ENCODE data around the gene MED27. TPM values are rescaled to one million over a fixed set of nuclear protein-coding genes. Genes with fewer than 3 reads are reported as not detected.

MED27 gene
- total and polyA plus RNA-seq, 10 of the 15 experiments (the other 5 are each of a cell fraction or from before 2014, with no cell fraction given), result 20.3 to 50.3 (median 35.5) TPM

DNA sequence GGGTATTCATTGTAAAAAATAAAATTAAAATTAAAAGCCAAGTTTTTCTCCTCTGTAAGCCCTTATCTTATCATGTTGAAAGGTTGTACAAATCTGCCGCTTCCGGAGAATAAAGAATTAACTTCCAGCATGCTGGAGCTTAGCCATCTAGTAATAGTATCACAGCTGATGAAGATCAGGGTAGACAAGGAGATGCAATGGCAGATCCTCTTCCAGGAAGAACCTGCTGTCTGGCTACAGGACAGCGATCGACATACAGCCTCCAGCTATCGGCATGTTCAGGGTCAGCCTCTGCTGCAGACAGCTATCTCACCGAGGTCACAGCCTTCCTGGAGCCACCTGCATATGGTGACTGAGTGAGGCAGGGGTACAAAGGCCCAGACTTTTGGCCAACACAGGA, 82.6 kb downstream of the MED27 start:
- ATAC-seq (no peak), FAIRE-seq (no peak), DNase-seq (ENCODE audit: low read depth, low spot score) (no peak)
- RAD21 ChIA-PET (ENCODE audit: unreplicated experiment), result no interaction called here
- SMC1A ChIA-PET (ENCODE audit: uncharacterized antibody, unreplicated experiment), result interaction anchor here (0.5 kb wide), 1 partner anchor 386 kb away, joined by 3 read pairs; no protein-coding TSS in a partner anchor
- H4K20me1 ChIP-seq (ENCODE audit: control insufficient read depth, insufficient read depth), result no peaks in the 10 kb centered on the region; the same call in 1 of the 2 replicates
- peaks cover 3% of the 10 kb centered on the region; the same call in 1 of the 3 replicates for H3K9me3 ChIP-seq (replicated peaks; ENCODE audit: control insufficient read depth, insufficient read depth, low read length)
- no peak overlapping the region for H3K9ac ChIP-seq (ENCODE audit: control insufficient read depth, insufficient read depth, low read length)
- no peak overlapping the region for H3K4me2 ChIP-seq (ENCODE audit: control insufficient read depth, insufficient read depth)
- peaks cover 10% of the 10 kb centered on the region; the same call in 1 of the 2 replicates for H3K4me1 ChIP-seq (ENCODE audit: control insufficient read depth, insufficient read depth, low read length)
- in situ Hi-C loops (cut with MboI), result no loop called here
- TF ChIP-seq, protein P1, sequence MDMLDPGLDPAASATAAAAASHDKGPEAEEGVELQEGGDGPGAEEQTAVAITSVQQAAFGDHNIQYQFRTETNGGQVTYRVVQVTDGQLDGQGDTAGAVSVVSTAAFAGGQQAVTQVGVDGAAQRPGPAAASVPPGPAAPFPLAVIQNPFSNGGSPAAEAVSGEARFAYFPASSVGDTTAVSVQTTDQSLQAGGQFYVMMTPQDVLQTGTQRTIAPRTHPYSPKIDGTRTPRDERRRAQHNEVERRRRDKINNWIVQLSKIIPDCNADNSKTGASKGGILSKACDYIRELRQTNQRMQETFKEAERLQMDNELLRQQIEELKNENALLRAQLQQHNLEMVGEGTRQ (IDR thresholded peaks at IDR 0.05; ENCODE audit: borderline replicate concordance, low read depth, low read length), result no peak
- TF ChIP-seq MYC (IDR thresholded peaks at IDR 0.05; ENCODE audit: insufficient read depth, insufficient read length, insufficient replicate concordance, low read length, severe bottlenecking), result no peak
- TF ChIP-seq TARDBP (IDR thresholded peaks at IDR 0.05; ENCODE audit: borderline replicate concordance), result no peak
- TF ChIP-seq MTA3 (IDR thresholded peaks at IDR 0.05; ENCODE audit: borderline replicate concordance, low read length), result no peak
- no peaks in the 10 kb centered on the region for H3K79me2 ChIP-seq (ENCODE audit: control insufficient read depth, insufficient read depth, low read length)
- H3K4me3 ChIP-seq, result no peak overlapping the region
- WGBS (ENCODE audit: insufficient coverage, insufficient replicate concordance, low lambda C conversion rate, missing lambda C conversion rate), result 90% methylated on average over 6 of the region's 6 CpGs
- BruUV-seq (replicated peaks), result no TSS peak
- H3K27me3 ChIP-seq (replicated peaks in 1 of 2; ENCODE audit: control insufficient read depth in 2 of 2, insufficient read depth in 2 of 2, low read length in 1 of 2), result no peaks in the 10 kb centered on the region
- CTCF ChIA-PET, result no interaction called here
- POLR2A ChIA-PET, result no interaction called here
- H3K36me3 ChIP-seq (ENCODE audit: control insufficient read depth in 2 of 2, insufficient read depth in 2 of 2, low read length in 1 of 2), result no peaks in the 10 kb centered on the region
- H3K27ac ChIP-seq (ENCODE audit: control insufficient read depth, insufficient read depth), result no peak overlapping the region
- intact Hi-C loops (cut with micrococcal nuclease; ENCODE audit: unreplicated experiment), result no loop called here
- H2AFZ ChIP-seq (ENCODE audit: control insufficient read depth, low read depth, low read length), result no peak overlapping the region

DNA sequence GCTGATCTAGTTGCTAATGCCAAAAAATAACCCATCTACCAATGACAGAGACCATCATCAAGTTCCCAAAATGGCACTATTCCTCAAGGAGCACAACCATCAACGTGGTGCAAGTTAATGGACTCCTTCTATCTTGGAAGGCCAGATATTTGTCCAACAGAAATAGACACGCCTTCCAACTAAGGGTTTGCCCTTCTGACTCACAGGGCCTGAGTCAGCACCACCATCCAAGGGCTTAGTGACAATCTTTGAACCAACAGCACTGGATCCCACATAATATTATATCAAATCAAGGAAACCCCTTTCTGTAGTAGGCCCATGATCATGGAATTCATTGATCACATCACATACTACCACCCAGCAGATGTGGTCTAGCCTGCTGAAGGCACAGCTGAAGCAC, 84.3 kb downstream of the MED27 start:
- in situ Hi-C loops (cut with MboI), result no loop called here
- H3K36me3 ChIP-seq (ENCODE audit: control insufficient read depth in 2 of 2, insufficient read depth in 2 of 2, low read length in 1 of 2), result no peaks in the 10 kb centered on the region
- no peak overlapping the region for H3K4me2 ChIP-seq (ENCODE audit: control insufficient read depth, insufficient read depth)
- FAIRE-seq (no peak), ATAC-seq (no peak), DNase-seq (ENCODE audit: low read depth, low spot score) (no peak)
- no TSS peak for BruUV-seq (replicated peaks)
- H3K79me2 ChIP-seq (ENCODE audit: control insufficient read depth, insufficient read depth, low read length), result no peaks in the 10 kb centered on the region
- H3K9ac ChIP-seq (ENCODE audit: control insufficient read depth, insufficient read depth, low read length), result no peak overlapping the region
- RAD21 ChIA-PET (ENCODE audit: unreplicated experiment), result no interaction called here
- peaks cover 7% of the 10 kb centered on the region; the same call in 1 of the 2 replicates for H3K4me1 ChIP-seq (ENCODE audit: control insufficient read depth, insufficient read depth, low read length)
- POLR2A ChIA-PET, result no interaction called here
- 67% methylated on average over 2 of the region's 2 CpGs for WGBS (ENCODE audit: insufficient coverage, insufficient replicate concordance, low lambda C conversion rate, missing lambda C conversion rate)
- no peaks in the 10 kb centered on the region for H4K20me1 ChIP-seq (ENCODE audit: control insufficient read depth, insufficient read depth)
- H3K4me3 ChIP-seq, result no peak overlapping the region
- CTCF ChIA-PET, result no interaction called here
- H2AFZ ChIP-seq (ENCODE audit: control insufficient read depth, low read depth, low read length), result no peak overlapping the region
- H3K27me3 ChIP-seq (replicated peaks in 1 of 2; ENCODE audit: control insufficient read depth in 2 of 2, insufficient read depth in 2 of 2, low read length in 1 of 2), result no peaks in the 10 kb centered on the region
- no peaks in the 10 kb centered on the region; the same call in 2 of the 3 replicates for H3K9me3 ChIP-seq (replicated peaks; ENCODE audit: control insufficient read depth, insufficient read depth, low read length)
- H3K27ac ChIP-seq (ENCODE audit: control insufficient read depth, insufficient read depth), result no peak overlapping the region
- intact Hi-C loops (cut with micrococcal nuclease; ENCODE audit: unreplicated experiment), result no loop called here
- SMC1A ChIA-PET (ENCODE audit: uncharacterized antibody, unreplicated experiment), result no interaction called here
- TF ChIP-seq, protein P2, sequence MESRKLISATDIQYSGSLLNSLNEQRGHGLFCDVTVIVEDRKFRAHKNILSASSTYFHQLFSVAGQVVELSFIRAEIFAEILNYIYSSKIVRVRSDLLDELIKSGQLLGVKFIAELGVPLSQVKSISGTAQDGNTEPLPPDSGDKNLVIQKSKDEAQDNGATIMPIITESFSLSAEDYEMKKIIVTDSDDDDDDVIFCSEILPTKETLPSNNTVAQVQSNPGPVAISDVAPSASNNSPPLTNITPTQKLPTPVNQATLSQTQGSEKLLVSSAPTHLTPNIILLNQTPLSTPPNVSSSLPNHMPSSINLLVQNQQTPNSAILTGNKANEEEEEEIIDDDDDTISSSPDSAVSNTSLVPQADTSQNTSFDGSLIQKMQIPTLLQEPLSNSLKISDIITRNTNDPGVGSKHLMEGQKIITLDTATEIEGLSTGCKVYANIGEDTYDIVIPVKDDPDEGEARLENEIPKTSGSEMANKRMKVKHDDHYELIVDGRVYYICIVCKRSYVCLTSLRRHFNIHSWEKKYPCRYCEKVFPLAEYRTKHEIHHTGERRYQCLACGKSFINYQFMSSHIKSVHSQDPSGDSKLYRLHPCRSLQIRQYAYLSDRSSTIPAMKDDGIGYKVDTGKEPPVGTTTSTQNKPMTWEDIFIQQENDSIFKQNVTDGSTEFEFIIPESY (IDR thresholded peaks at IDR 0.05), result no peak
- no peak for TF ChIP-seq ZZZ3 (IDR thresholded peaks at IDR 0.05; ENCODE audit: control insufficient read depth, insufficient read length, low read depth)
- no peak for TF ChIP-seq RCOR1 (conservative IDR thresholded peaks at IDR 0.05; ENCODE audit: low read depth, low read length)
- no peak for TF ChIP-seq POLR2AphosphoS2 (IDR thresholded peaks at IDR 0.05; ENCODE audit: low read depth, low read length)
- no peak for TF ChIP-seq PAX5 (IDR thresholded peaks at IDR 0.05; ENCODE audit: borderline replicate concordance, low read depth, low read length)
- TF ChIP-seq SMAD1 (IDR thresholded peaks at IDR 0.05; ENCODE audit: low read depth, partially characterized antibody), result no peak
- no peak for TF ChIP-seq NR2F1 (conservative IDR thresholded peaks at IDR 0.05)
- no peak for TF ChIP-seq SIN3A (IDR thresholded peaks at IDR 0.05; ENCODE audit: low read depth, low read length)
- TF ChIP-seq SREBF2 (IDR thresholded peaks at IDR 0.05; ENCODE audit: low read length), result no peak
- TF ChIP-seq, protein P3, sequence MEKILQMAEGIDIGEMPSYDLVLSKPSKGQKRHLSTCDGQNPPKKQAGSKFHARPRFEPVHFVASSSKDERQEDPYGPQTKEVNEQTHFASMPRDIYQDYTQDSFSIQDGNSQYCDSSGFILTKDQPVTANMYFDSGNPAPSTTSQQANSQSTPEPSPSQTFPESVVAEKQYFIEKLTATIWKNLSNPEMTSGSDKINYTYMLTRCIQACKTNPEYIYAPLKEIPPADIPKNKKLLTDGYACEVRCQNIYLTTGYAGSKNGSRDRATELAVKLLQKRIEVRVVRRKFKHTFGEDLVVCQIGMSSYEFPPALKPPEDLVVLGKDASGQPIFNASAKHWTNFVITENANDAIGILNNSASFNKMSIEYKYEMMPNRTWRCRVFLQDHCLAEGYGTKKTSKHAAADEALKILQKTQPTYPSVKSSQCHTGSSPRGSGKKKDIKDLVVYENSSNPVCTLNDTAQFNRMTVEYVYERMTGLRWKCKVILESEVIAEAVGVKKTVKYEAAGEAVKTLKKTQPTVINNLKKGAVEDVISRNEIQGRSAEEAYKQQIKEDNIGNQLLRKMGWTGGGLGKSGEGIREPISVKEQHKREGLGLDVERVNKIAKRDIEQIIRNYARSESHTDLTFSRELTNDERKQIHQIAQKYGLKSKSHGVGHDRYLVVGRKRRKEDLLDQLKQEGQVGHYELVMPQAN (conservative IDR thresholded peaks at IDR 0.05), result no peak
